DOHH2 (cell line): ENCODE measurements around the gene NCAM1.

ENCODE experiments used
- H3F3A ChIP-seq: fragments of 200-600 bp; sonication (generic), shearing (Covaris generic); 2 replicates; pipeline ENCODE4 v1.6.0; 2016; ENCODE audit warnings: antibody characterized with exemption, mild to moderate bottlenecking; ENCODE audit not compliant: control insufficient read depth, insufficient read depth
- H3K27ac ChIP-seq: fragments of 200-600 bp; sonication (generic); 2 replicates; pipeline ENCODE4 v1.5.1; 2014; ENCODE audit warnings: low read depth, mild to moderate bottlenecking, low read length, moderate library complexity
- H3K27me3 ChIP-seq: fragments of 200-600 bp; sonication (generic); 2 replicates; pipeline ENCODE4 v1.6.1; 2014; ENCODE audit warnings: mild to moderate bottlenecking, low read length, mixed read lengths; ENCODE audit not compliant: control insufficient read depth
- H3K36me3 ChIP-seq: fragments of 200-600 bp; sonication (generic); 2 replicates; pipeline ENCODE4 v1.6.1; 2014; ENCODE audit warnings: mild to moderate bottlenecking, low read length, moderate library complexity, mixed read lengths; ENCODE audit not compliant: control insufficient read depth
- H3K4me1 ChIP-seq: fragments of 200-600 bp; sonication (generic); 2 replicates; pipeline ENCODE4 v1.6.1; 2014; ENCODE audit warnings: mild to moderate bottlenecking, low read length, mixed read lengths; ENCODE audit not compliant: control insufficient read depth
- H3K4me2 ChIP-seq: fragments of 200-600 bp; sonication (generic); 2 replicates; pipeline ENCODE4 v1.6.0; 2014; ENCODE audit warnings: mild to moderate bottlenecking, low read length, moderate library complexity
- H3K4me3 ChIP-seq: fragments of 200-600 bp; sonication (generic); 2 replicates; pipeline ENCODE4 v1.5.1; 2014; ENCODE audit warnings: mild to moderate bottlenecking, low read length, mixed read lengths
- H3K79me2 ChIP-seq: fragments of 200-600 bp; sonication (generic); 2 replicates; pipeline ENCODE4 v1.6.1; 2014; ENCODE audit warnings: mild to moderate bottlenecking, low read length, mixed read lengths; ENCODE audit not compliant: control insufficient read depth
- H3K9me2 ChIP-seq: fragments of 200-600 bp; sonication (generic); replicated peaks from 2 replicates; pipeline ENCODE4 v1.6.1; 2014; ENCODE audit warnings: mild to moderate bottlenecking, low read length, mixed read lengths; ENCODE audit not compliant: control insufficient read depth
- H3K9me3 ChIP-seq: fragments of 200-600 bp; sonication (generic); 2 replicates; pipeline ENCODE4 v1.6.1; 2014; ENCODE audit warnings: antibody characterized with exemption, low read length, mixed read lengths; ENCODE audit not compliant: control insufficient read depth, insufficient read depth
- H4K20me1 ChIP-seq: fragments of 200-600 bp; sonication (generic); 2 replicates; pipeline ENCODE4 v1.6.0; 2014; ENCODE audit warnings: low read depth, mild to moderate bottlenecking, antibody characterized with exemption, low read length, moderate library complexity; ENCODE audit not compliant: control insufficient read depth, insufficient read depth
- EZH2phosphoT487 ChIP-seq: fragments of 200-600 bp; sonication (generic); IDR thresholded peaks from 2 replicates; pipeline ENCODE4 v1.6.1; 2017; ENCODE audit warnings: borderline replicate concordance, mild to moderate bottlenecking, antibody characterized with exemption, low read length, moderate library complexity, mixed read lengths
- TF ChIP-seq, protein P1 (sequence below): fragments of 200-600 bp; sonication (generic); IDR thresholded peaks from one replicate; pipeline ENCODE4 v1.5.1; 2014; ENCODE audit warnings: antibody characterized with exemption, mild to moderate bottlenecking, low read depth, low read length; ENCODE audit not compliant: poor library complexity, severe bottlenecking

The NCAM1 gene

DNA sequence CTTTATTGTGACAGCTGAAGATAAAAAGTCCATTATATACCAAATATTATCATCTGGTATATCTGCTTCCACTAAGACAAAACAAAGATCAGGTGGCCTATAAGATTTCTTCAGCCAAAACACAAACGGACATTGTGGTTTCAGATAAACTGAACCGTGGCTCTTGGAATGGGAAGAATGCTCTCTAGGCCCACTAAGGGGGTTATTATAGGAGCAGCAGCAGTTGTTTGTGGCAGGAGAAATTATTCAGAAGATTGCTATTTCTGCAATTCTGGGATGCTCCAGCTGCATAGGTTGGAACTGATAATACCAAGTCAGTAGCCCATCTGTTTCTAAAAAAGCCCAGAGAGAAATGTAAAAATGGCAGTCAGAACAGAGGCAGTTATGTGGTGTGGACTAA lies 145.3 kb downstream of the NCAM1 start:
- Histone ChIP-seq H3K4me1 (no peaks in the 10 kb centered on the region), H3K27ac (no peak overlapping the region), H3K9me2 (no peaks in the 10 kb centered on the region), H3K27me3 (no peaks in the 10 kb centered on the region), H3F3A (no peaks in the 10 kb centered on the region), H3K4me2 (no peak overlapping the region), H3K4me3 (no peak overlapping the region), H3K36me3 (no peaks in the 10 kb centered on the region), H4K20me1 (no peaks in the 10 kb centered on the region), H3K9me3 (no peaks in the 10 kb centered on the region), H3K79me2 (no peaks in the 10 kb centered on the region)
- TF ChIP-seq, protein P1, sequence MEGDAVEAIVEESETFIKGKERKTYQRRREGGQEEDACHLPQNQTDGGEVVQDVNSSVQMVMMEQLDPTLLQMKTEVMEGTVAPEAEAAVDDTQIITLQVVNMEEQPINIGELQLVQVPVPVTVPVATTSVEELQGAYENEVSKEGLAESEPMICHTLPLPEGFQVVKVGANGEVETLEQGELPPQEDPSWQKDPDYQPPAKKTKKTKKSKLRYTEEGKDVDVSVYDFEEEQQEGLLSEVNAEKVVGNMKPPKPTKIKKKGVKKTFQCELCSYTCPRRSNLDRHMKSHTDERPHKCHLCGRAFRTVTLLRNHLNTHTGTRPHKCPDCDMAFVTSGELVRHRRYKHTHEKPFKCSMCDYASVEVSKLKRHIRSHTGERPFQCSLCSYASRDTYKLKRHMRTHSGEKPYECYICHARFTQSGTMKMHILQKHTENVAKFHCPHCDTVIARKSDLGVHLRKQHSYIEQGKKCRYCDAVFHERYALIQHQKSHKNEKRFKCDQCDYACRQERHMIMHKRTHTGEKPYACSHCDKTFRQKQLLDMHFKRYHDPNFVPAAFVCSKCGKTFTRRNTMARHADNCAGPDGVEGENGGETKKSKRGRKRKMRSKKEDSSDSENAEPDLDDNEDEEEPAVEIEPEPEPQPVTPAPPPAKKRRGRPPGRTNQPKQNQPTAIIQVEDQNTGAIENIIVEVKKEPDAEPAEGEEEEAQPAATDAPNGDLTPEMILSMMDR: no peak
- no peak for TF ChIP-seq EZH2phosphoT487

DNA sequence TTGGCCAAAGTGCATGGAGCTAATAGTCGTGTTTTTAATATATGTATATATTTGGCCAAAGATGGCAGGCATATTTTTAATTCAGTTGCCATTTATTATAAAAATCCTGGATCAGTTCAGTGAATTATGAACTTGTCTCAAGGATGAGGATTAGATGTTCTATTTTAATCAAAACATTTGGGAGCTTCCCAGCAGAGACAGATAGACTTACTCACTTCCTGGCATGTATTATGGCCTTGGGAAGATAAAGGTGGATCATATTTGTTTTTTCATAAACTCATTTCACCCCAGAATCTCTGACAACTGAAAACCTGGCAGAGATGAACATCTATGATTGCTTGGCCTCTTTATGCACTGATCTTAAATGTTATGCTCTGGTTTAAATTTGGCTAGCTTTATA lies 148.8 kb downstream of the NCAM1 start:
- Histone ChIP-seq H3K9me2 (no peaks in the 10 kb centered on the region), H3K79me2 (no peaks in the 10 kb centered on the region), H3K4me3 (no peak overlapping the region), H3F3A (no peaks in the 10 kb centered on the region), H3K4me2 (no peak overlapping the region), H3K27ac (no peak overlapping the region), H3K36me3 (no peaks in the 10 kb centered on the region), H3K27me3 (no peaks in the 10 kb centered on the region), H3K4me1 (no peaks in the 10 kb centered on the region), H4K20me1 (no peaks in the 10 kb centered on the region), H3K9me3 (no peaks in the 10 kb centered on the region)
- TF ChIP-seq, protein P1: no peak
- no peak for TF ChIP-seq EZH2phosphoT487

DNA sequence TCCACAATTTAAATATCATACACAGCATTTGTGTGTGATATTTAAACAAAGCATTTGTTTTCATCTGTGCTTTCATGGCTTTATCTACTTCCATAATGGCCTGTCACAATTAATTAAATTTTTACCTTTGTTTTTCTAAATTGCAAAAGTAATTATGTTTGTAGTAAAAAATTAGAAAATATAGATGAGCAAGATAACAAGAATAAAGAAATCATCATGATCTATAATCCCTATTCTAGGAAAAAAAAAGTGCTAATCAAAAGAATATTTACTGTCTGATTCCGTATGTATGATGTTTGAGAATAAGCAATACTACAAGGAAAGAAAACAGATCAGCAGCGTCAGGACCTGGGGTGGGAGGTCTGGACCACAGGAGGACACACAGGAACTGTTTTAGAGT lies 149.9 kb downstream of the NCAM1 start:
- TF ChIP-seq, protein P1: no peak
- no peak for TF ChIP-seq EZH2phosphoT487
- no peak overlapping the region for H3K4me2 ChIP-seq
- H3K79me2 ChIP-seq: no peaks in the 10 kb centered on the region

DNA sequence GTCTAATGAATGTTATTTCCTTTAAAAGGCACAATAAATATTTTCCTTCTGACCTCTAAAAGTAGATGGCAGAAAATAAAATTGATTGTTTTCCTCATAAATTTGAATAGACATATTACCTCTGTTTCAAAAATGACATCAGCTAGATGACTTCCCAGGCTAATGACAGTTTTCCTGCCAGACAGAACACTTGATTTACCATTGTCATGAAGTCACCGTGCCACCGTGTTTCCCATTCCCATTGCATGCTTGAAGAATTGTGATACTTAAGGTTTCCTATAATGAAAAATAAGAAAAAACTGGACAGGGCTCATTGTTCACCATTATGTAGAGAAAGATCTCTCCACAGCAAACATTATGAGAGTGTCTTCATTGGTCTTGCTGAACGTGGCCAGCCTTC lies 151.1 kb downstream of the NCAM1 start:
- no peak for TF ChIP-seq EZH2phosphoT487
- TF ChIP-seq, protein P1: no peak
- Histone ChIP-seq H4K20me1 (no peaks in the 10 kb centered on the region), H3K36me3 (no peaks in the 10 kb centered on the region), H3K9me2 (no peaks in the 10 kb centered on the region), H3F3A (no peaks in the 10 kb centered on the region), H3K27ac (no peak overlapping the region), H3K4me3 (no peak overlapping the region), H3K4me2 (no peak overlapping the region), H3K27me3 (no peaks in the 10 kb centered on the region; the same call in 1 of the 2 replicates), H3K4me1 (no peaks in the 10 kb centered on the region), H3K9me3 (no peaks in the 10 kb centered on the region), H3K79me2 (no peaks in the 10 kb centered on the region)

More for the DNA sequence above, 149.9 kb downstream of the NCAM1 start:
- Histone ChIP-seq H4K20me1 (no peaks in the 10 kb centered on the region), H3K27ac (no peak overlapping the region), H3K27me3 (no peaks in the 10 kb centered on the region; the same call in 1 of the 2 replicates), H3K4me3 (no peak overlapping the region), H3F3A (no peaks in the 10 kb centered on the region), H3K36me3 (no peaks in the 10 kb centered on the region), H3K9me3 (no peaks in the 10 kb centered on the region), H3K4me1 (no peaks in the 10 kb centered on the region), H3K9me2 (no peaks in the 10 kb centered on the region)
